ENCODE results near the gene ADAMTS9. TPM values are rescaled to one million over a fixed set of nuclear protein-coding genes. Genes with fewer than 3 reads are reported as not detected.

Gene ADAMTS9
- polyA plus RNA-seq, 1 donor from 2014 or later = 0.32 TPM

GRCh38 chr3:64470436-64470835, 217.4 kb downstream of the ADAMTS9 start:
- TF ChIP-seq EP300 (conservative IDR thresholded peaks at IDR 0.05; ENCODE audit: poor library complexity, severe bottlenecking) (peak; percentile 26), RAD21 (conservative IDR thresholded peaks at IDR 0.05) (no peak), POLR2AphosphoS5 (IDR thresholded peaks at IDR 0.05) (peak; percentile 70), EZH2 (IDR thresholded peaks at IDR 0.05; ENCODE audit: borderline replicate concordance, insufficient read depth, low read length, poor library complexity, severe bottlenecking) (no peak), SMC3 (conservative IDR thresholded peaks at IDR 0.05; ENCODE audit: poor library complexity) (peak; percentile 46), MXI1 (conservative IDR thresholded peaks at IDR 0.05; ENCODE audit: poor library complexity, severe bottlenecking) (no peak), TAF1 (IDR thresholded peaks at IDR 0.05; ENCODE audit: low read depth) (no peak)
- TF ChIP-seq, protein P1, sequence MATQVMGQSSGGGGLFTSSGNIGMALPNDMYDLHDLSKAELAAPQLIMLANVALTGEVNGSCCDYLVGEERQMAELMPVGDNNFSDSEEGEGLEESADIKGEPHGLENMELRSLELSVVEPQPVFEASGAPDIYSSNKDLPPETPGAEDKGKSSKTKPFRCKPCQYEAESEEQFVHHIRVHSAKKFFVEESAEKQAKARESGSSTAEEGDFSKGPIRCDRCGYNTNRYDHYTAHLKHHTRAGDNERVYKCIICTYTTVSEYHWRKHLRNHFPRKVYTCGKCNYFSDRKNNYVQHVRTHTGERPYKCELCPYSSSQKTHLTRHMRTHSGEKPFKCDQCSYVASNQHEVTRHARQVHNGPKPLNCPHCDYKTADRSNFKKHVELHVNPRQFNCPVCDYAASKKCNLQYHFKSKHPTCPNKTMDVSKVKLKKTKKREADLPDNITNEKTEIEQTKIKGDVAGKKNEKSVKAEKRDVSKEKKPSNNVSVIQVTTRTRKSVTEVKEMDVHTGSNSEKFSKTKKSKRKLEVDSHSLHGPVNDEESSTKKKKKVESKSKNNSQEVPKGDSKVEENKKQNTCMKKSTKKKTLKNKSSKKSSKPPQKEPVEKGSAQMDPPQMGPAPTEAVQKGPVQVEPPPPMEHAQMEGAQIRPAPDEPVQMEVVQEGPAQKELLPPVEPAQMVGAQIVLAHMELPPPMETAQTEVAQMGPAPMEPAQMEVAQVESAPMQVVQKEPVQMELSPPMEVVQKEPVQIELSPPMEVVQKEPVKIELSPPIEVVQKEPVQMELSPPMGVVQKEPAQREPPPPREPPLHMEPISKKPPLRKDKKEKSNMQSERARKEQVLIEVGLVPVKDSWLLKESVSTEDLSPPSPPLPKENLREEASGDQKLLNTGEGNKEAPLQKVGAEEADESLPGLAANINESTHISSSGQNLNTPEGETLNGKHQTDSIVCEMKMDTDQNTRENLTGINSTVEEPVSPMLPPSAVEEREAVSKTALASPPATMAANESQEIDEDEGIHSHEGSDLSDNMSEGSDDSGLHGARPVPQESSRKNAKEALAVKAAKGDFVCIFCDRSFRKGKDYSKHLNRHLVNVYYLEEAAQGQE (IDR thresholded peaks at IDR 0.05; ENCODE audit: borderline replicate concordance) = peak; percentile 93
- no peaks in the 10 kb centered on the region for H3K36me3 ChIP-seq (ENCODE audit: insufficient read depth, low read length)

DNA sequence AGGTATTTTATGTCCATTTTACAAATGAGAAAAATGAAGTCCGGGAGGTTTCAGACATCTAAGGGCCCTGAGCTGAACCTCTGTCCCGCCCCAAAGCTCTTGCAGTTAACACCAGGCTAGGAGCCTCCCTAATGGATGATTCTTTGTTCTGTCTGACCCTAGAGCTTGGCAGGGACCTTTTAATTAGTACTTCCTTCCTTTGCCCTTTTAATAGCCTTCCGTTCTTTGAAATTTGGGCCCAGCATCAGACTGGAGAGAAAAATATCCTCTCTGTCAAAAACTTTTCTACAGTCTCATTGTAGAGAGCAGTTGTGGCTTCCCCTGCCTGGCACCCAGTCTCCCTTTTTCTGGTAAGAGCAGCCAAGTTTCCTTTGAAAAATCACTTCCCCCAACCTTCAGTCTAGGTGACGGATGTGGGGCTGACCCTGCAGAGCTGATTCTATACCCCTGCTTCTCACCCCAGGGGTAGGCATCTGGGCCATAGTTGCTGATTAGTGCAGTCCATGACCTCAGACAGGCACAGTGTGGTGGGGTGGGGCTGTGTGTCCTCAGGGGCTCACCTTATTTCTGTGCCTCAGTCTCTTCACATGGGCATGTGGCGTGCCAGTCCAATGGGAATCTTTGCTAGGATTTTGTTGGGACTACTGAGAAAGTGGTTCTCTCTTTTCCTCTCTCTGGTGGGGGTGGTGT, 220.4 kb downstream of the ADAMTS9 start:
- no peak overlapping the region for H3K9ac ChIP-seq (ENCODE audit: low read length)
- H3K27ac ChIP-seq (ENCODE audit: low read length) = no peak overlapping the region
- H3K36me3 ChIP-seq (ENCODE audit: insufficient read depth, low read length) = no peaks in the 10 kb centered on the region
- no peaks in the 10 kb centered on the region for H3K27me3 ChIP-seq (ENCODE audit: insufficient read depth, low read depth, low read length)
- H3F3A ChIP-seq (ENCODE audit: insufficient read depth, low read length, poor library complexity, severe bottlenecking) = no peaks in the 10 kb centered on the region
- no peak overlapping the region for H3K4me3 ChIP-seq (ENCODE audit: low read length)
- H3K9me3 ChIP-seq (ENCODE audit: low read length) = no peaks in the 10 kb centered on the region
- no peak overlapping the region for H3K4me2 ChIP-seq (ENCODE audit: low read length)
- no peaks in the 10 kb centered on the region for H4K20me1 ChIP-seq (ENCODE audit: insufficient read depth)
- H3K9me2 ChIP-seq (ENCODE audit: insufficient read depth, low read length) = no peaks in the 10 kb centered on the region
- no peak for TF ChIP-seq EZH2 (IDR thresholded peaks at IDR 0.05; ENCODE audit: borderline replicate concordance, insufficient read depth, low read length, poor library complexity, severe bottlenecking)
- no peak for TF ChIP-seq MXI1 (conservative IDR thresholded peaks at IDR 0.05; ENCODE audit: poor library complexity, severe bottlenecking)
- no peak for TF ChIP-seq EP300 (conservative IDR thresholded peaks at IDR 0.05; ENCODE audit: poor library complexity, severe bottlenecking)
- no peak for TF ChIP-seq RAD21 (conservative IDR thresholded peaks at IDR 0.05)
- TF ChIP-seq, protein P1 (IDR thresholded peaks at IDR 0.05; ENCODE audit: borderline replicate concordance) = no peak
- TF ChIP-seq SMC3 (conservative IDR thresholded peaks at IDR 0.05; ENCODE audit: poor library complexity) = no peak
- TF ChIP-seq TAF1 (IDR thresholded peaks at IDR 0.05; ENCODE audit: low read depth) = no peak
- no peak for TF ChIP-seq CTCF (IDR thresholded peaks at IDR 0.05; ENCODE audit: poor library complexity, severe bottlenecking)
- no peak overlapping the region for H2AFZ ChIP-seq (ENCODE audit: low read depth, low read length)
- no peaks in the 10 kb centered on the region for H3K79me2 ChIP-seq (replicated peaks; ENCODE audit: insufficient read depth, low read length)

More at GRCh38 chr3:64470436-64470835, 217.4 kb downstream of the ADAMTS9 start:
- peak overlapping the region; percentile 7 for H3K4me3 ChIP-seq (ENCODE audit: low read length)
- H3K9me3 ChIP-seq (ENCODE audit: low read length) = no peaks in the 10 kb centered on the region
- H3K79me2 ChIP-seq (replicated peaks; ENCODE audit: insufficient read depth, low read length) = no peaks in the 10 kb centered on the region
- no peak overlapping the region for H3K27ac ChIP-seq (ENCODE audit: low read length)
- H3F3A ChIP-seq (ENCODE audit: insufficient read depth, low read length, poor library complexity, severe bottlenecking) = no peaks in the 10 kb centered on the region
- H3K27me3 ChIP-seq (ENCODE audit: insufficient read depth, low read depth, low read length) = no peaks in the 10 kb centered on the region
- no peak overlapping the region for H2AFZ ChIP-seq (ENCODE audit: low read depth, low read length)
- no peaks in the 10 kb centered on the region for H4K20me1 ChIP-seq (ENCODE audit: insufficient read depth)
- H3K4me2 ChIP-seq (ENCODE audit: low read length) = no peak overlapping the region
- no peak overlapping the region for H3K9ac ChIP-seq (ENCODE audit: low read length)
- H3K9me2 ChIP-seq (ENCODE audit: insufficient read depth, low read length) = no peaks in the 10 kb centered on the region
